ENCODE data around the gene NXF1.

Gene NXF1

DNA sequence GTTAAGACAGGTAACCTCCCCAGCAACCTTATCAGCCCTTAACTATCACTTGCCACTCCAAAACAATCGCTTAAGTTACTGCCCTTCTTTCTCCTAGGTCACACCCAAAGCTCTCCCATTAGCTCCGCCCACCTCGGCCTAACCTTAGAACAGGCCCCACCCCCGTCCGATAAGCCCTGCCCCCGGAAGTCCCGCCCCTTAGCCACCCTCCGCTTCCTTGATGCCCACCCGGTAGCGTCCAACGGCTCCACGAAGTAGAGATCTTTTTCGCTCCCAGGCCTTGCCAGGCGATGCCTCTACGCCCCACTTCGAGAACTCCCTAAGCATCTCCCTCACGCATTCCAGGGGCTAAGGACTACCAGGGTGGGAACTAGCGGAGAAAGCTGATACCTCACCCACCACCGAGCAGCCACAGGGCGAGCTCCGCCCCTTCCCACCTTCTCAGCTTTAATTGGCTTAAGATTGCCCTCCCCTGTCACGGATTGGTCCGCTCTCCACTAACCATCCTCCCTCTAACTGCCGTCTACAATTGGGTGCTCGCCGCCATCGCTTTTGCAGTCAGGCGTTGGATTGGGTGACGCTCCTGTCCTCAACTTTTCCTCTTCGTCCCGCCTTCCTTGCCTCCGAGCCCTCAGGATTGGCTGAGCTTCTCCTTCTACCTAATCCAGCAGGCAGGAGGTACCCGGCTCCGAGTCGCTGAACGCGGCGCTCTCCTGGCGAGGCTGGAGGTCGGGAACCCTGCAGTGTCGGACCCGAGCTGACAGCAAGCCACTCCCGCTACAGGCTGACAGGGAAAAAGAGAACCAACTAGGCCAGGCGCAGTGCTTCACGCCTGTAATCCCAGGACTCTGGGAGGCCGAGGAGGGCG is 51.3 kb downstream of the NXF1 start, which contains the start of gene ZBTB3:
Gene ZBTB3 (minus strand): TSS at position 425 of the 868 bp plus-strand sequence. CDS start 496 bp downstream, outside the sequence.
- Histone ChIP-seq H3K4ac (ENCODE audit: low read depth in 1 of 2, low read length in 2 of 2) (peak within 1 kb of the TSS; percentile 46 to 75), H4K8ac (ENCODE audit: low read length) (peak within 1 kb of the TSS; percentile 100), H3K14ac (ENCODE audit: low read length in 2 of 2) (no peak within 1 kb of the TSS), H3K23ac (ENCODE audit: low read length in 2 of 2) (no peak within 1 kb of the TSS), H3K36me3 (ENCODE audit: control insufficient read depth in 1 of 2, insufficient read depth in 2 of 2, low read depth in 1 of 2, low read length in 2 of 2) (peaks cover 16 to 27% of the 10 kb centered on the region in 2 experiments), H3K27me3 (ENCODE audit: control insufficient read depth in 1 of 2, insufficient read depth in 1 of 2, low read length in 2 of 2) (no peaks in the 10 kb centered on the region), H3K9me3 (ENCODE audit: control insufficient read depth, low read length) (no peaks in the 10 kb centered on the region), H2BK12ac (ENCODE audit: low read length in 2 of 2) (peak within 1 kb of the TSS; percentile 46 to 57), H2BK120ac (ENCODE audit: low read depth, low read length) (peak within 1 kb of the TSS; percentile 94), H3K27ac (ENCODE audit: low read length, poor library complexity, severe bottlenecking) (peak within 1 kb of the TSS; percentile 96), H3K18ac (ENCODE audit: low read depth in 1 of 2, low read length in 2 of 2) (peak within 1 kb of the TSS; percentile 87 to 94), H3K4me1 (ENCODE audit: control insufficient read depth, insufficient read depth, low read depth, low read length) (peaks cover 11% of the 10 kb centered on the region), H2BK5ac (ENCODE audit: low read depth, low read length, poor library complexity, severe bottlenecking) (no peak within 1 kb of the TSS), H3K9ac (ENCODE audit: low read length) (peak within 1 kb of the TSS; percentile 89), H3K4me3 (ENCODE audit: insufficient read depth in 1 of 2, low read depth in 1 of 2, low read length in 2 of 2) (peak within 1 kb of the TSS; percentile 79 to 87), H4K91ac (ENCODE audit: low read length) (peak within 1 kb of the TSS; percentile 99), H2AK5ac (ENCODE audit: low read length, severe bottlenecking) (peak within 1 kb of the TSS; percentile 63), H2BK15ac (ENCODE audit: low read depth, poor library complexity, severe bottlenecking) (peak within 1 kb of the TSS; percentile 97), H3K4me2 (ENCODE audit: low read length, poor library complexity, severe bottlenecking) (peak within 1 kb of the TSS; percentile 73), H2AFZ (ENCODE audit: low read depth, low read length) (peak within 1 kb of the TSS; percentile 69), H3K79me1 (replicated peaks; ENCODE audit: low read length, poor library complexity, severe bottlenecking) (peaks cover 23% of the 10 kb centered on the region)
- 2% methylated on average over 47 of the region's 47 CpGs for WGBS
- peak; percentile 100 for DNase-seq

DNA sequence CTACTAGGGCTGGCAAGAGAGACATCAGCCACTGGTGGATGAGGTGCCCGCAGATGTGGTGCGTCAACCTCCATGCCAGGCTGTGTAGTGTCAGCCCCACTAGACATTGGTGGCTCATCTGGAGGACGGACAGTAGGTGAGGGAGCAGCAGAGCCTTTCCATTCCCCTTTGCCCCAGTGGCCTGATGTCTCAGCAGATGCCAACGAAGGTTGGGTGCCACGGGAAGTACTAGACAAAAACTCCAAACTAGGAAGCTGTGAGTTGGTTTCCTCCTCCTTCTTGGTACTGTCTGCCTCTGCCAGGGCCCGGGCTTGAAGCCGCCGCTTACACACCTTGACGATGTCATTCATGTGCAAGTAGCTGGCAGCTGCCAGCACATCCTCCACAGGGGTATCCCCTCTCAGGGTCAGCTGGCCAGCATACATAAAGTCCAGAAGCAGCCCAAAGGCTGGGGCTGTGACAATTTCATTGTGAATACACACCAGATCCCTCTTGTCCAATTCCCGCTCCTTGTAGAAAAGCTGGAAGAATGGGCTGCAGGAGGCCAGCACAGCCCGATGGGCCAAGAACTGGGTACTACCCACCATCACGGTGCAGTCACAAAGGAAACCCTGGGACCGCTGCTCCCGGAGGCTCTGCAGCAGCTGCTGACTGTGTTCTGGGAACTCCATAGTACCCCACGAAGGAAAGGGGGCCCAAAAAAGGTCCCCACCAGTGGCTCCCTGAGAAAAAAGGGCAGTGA is 52.1 kb downstream of the NXF1 start:
- Histone ChIP-seq H3K4me1 (ENCODE audit: control insufficient read depth, insufficient read depth, low read depth, low read length) (peaks cover 11% of the 10 kb centered on the region), H3K14ac (ENCODE audit: low read length in 2 of 2) (no peak overlapping the region), H3K9me3 (ENCODE audit: control insufficient read depth, low read length) (no peaks in the 10 kb centered on the region), H3K27ac (ENCODE audit: low read length, poor library complexity, severe bottlenecking) (no peak overlapping the region), H2BK5ac (ENCODE audit: low read depth, low read length, poor library complexity, severe bottlenecking) (no peak overlapping the region), H3K79me1 (replicated peaks; ENCODE audit: low read length, poor library complexity, severe bottlenecking) (peaks cover 23% of the 10 kb centered on the region), H2BK15ac (ENCODE audit: low read depth, poor library complexity, severe bottlenecking) (peak overlapping the region; percentile 77), H3K4me3 (ENCODE audit: insufficient read depth in 1 of 2, low read depth in 1 of 2, low read length in 2 of 2) (peak overlapping the region in 1 of 2 experiments; percentile 87), H2AK5ac (ENCODE audit: low read length, severe bottlenecking) (peak overlapping the region; percentile 63), H3K4me2 (ENCODE audit: low read length, poor library complexity, severe bottlenecking) (peak overlapping the region; percentile 57), H2BK12ac (ENCODE audit: low read length in 2 of 2) (peak overlapping the region; percentile 6 to 46), H3K9ac (ENCODE audit: low read length) (peak overlapping the region; percentile 89), H3K4ac (ENCODE audit: low read depth in 1 of 2, low read length in 2 of 2) (peak overlapping the region; percentile 32 to 46), H3K18ac (ENCODE audit: low read depth in 1 of 2, low read length in 2 of 2) (peak overlapping the region; percentile 19 to 60), H2AFZ (ENCODE audit: low read depth, low read length) (no peak overlapping the region), H4K8ac (ENCODE audit: low read length) (peak overlapping the region; percentile 86), H3K27me3 (ENCODE audit: control insufficient read depth in 1 of 2, insufficient read depth in 1 of 2, low read length in 2 of 2) (no peaks in the 10 kb centered on the region), H3K23ac (ENCODE audit: low read length in 2 of 2) (no peak overlapping the region), H4K91ac (ENCODE audit: low read length) (peak overlapping the region; percentile 25), H2BK120ac (ENCODE audit: low read depth, low read length) (no peak overlapping the region), H3K36me3 (ENCODE audit: control insufficient read depth in 1 of 2, insufficient read depth in 2 of 2, low read depth in 1 of 2, low read length in 2 of 2) (peaks cover 16 to 33% of the 10 kb centered on the region in 2 experiments)
- DNase-seq: no peak
- 95% methylated on average over 15 of the region's 15 CpGs for WGBS

DNA sequence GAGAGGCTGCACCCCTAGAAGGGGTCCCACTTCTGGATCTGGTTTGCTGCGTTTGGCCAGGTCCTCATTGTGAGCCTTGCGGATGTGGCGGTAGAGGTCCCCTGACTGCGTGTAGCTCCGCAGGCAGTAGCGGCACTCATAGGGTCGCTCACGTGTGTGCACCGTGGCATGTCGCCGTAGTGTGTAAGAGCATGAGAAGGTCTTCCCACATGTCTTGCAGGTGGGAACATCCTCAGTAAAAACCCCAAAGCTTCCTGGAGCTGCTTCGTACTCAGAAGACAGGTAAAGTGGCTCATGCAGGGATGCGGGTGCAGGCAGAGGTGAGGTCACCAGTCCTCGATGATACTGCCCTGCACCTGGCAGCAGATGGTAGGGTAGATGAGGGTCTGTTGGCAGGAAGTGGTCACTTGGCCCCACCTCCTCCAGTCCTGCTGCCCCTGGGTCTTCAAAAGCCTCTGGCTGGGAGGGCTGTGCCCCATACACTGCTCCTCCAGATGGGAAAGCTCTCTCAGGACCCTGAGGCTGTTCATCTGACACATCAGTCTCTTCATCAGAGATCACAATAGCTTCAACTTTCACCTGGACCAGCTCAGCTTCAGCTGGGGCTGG is 53.0 kb downstream of the NXF1 start:
- H3K9ac ChIP-seq (ENCODE audit: low read length): no peak overlapping the region
- no peak overlapping the region for H2BK5ac ChIP-seq (ENCODE audit: low read depth, low read length, poor library complexity, severe bottlenecking)
- peaks cover 14% of the 10 kb centered on the region for H3K4me1 ChIP-seq (ENCODE audit: control insufficient read depth, insufficient read depth, low read depth, low read length)
- no peak overlapping the region for H4K8ac ChIP-seq (ENCODE audit: low read length)
- H3K4me3 ChIP-seq (ENCODE audit: insufficient read depth in 1 of 2, low read depth in 1 of 2, low read length in 2 of 2): no peak overlapping the region
- no peak overlapping the region for H2BK120ac ChIP-seq (ENCODE audit: low read depth, low read length)
- H2AFZ ChIP-seq (ENCODE audit: low read depth, low read length): no peak overlapping the region
- no peak overlapping the region for H2BK15ac ChIP-seq (ENCODE audit: low read depth, poor library complexity, severe bottlenecking)
- 96% methylated on average over 14 of the region's 14 CpGs for WGBS
- no peaks in the 10 kb centered on the region for H3K9me3 ChIP-seq (ENCODE audit: control insufficient read depth, low read length)
- peak overlapping the region; percentile 16 for H4K91ac ChIP-seq (ENCODE audit: low read length)
- H3K4me2 ChIP-seq (ENCODE audit: low read length, poor library complexity, severe bottlenecking): no peak overlapping the region
- H3K27me3 ChIP-seq (ENCODE audit: control insufficient read depth in 1 of 2, insufficient read depth in 1 of 2, low read length in 2 of 2): no peaks in the 10 kb centered on the region
- H2AK5ac ChIP-seq (ENCODE audit: low read length, severe bottlenecking): no peak overlapping the region
- no peak overlapping the region for H3K14ac ChIP-seq (ENCODE audit: low read length in 2 of 2)
- peaks cover 23% of the 10 kb centered on the region for H3K79me1 ChIP-seq (replicated peaks; ENCODE audit: low read length, poor library complexity, severe bottlenecking)
- H3K18ac ChIP-seq (ENCODE audit: low read depth in 1 of 2, low read length in 2 of 2): no peak overlapping the region
- no peak overlapping the region for H2BK12ac ChIP-seq (ENCODE audit: low read length in 2 of 2)
- DNase-seq: no peak
- no peak overlapping the region for H3K4ac ChIP-seq (ENCODE audit: low read depth in 1 of 2, low read length in 2 of 2)
- H3K27ac ChIP-seq (ENCODE audit: low read length, poor library complexity, severe bottlenecking): no peak overlapping the region
- H3K23ac ChIP-seq (ENCODE audit: low read length in 2 of 2): no peak overlapping the region
- peaks cover 16 to 33% of the 10 kb centered on the region in 2 experiments for H3K36me3 ChIP-seq (ENCODE audit: control insufficient read depth in 1 of 2, insufficient read depth in 2 of 2, low read depth in 1 of 2, low read length in 2 of 2)
